Mesothelial cell of epicardium (in vitro differentiated cells): ENCODE data around the gene PCDHGC4. TPM values are rescaled to one million over a fixed set of nuclear protein-coding genes. Genes with fewer than 3 reads are reported as not detected.

ENCODE experiments used
- DNase-seq, 2 experiments: peaks; one replicate each; pipeline ENCODE4 v3.0.0; 2021; ENCODE audit warnings: low spot score in 2 of 2; ENCODE audit not compliant: unreplicated experiment in 2 of 2
- H3K27ac Mint-ChIP-seq: 2 replicates; pipeline ENCODE4 v1.8.0; 2021; ENCODE audit warnings: mixed read lengths
- H3K27me3 Mint-ChIP-seq: 2 replicates; pipeline ENCODE4 v1.8.0; 2021; ENCODE audit warnings: low read depth, mixed read lengths
- H3K36me3 Mint-ChIP-seq: 2 replicates; pipeline ENCODE4 v1.8.0; 2021; ENCODE audit warnings: mixed read lengths
- H3K4me1 Mint-ChIP-seq: 2 replicates; pipeline ENCODE4 v1.8.0; 2021; ENCODE audit warnings: mixed read lengths
- H3K4me3 Mint-ChIP-seq: 2 replicates; pipeline ENCODE4 v1.8.0; 2021; ENCODE audit warnings: mild to moderate bottlenecking, moderate library complexity, mixed read lengths
- H3K9me3 Mint-ChIP-seq: 2 replicates; pipeline ENCODE4 v1.8.0; 2021; ENCODE audit warnings: mixed read lengths
- total RNA-seq: library from RNA; stranded (reverse); gene quantifications from 3 replicates; pipeline ENCODE4 v1.2.1, GENCODE V29; 2021
- TF ChIP-seq, protein P1 (sequence below): fragments of 200-600 bp; sonication (generic); IDR thresholded peaks from one replicate; pipeline ENCODE4 v1.5.0; 2021; ENCODE audit warnings: antibody characterized with exemption; ENCODE audit not compliant: unreplicated experiment

Gene PCDHGC4
- total RNA-seq, 1 donor from 2014 or later: 5.2 TPM

DNA sequence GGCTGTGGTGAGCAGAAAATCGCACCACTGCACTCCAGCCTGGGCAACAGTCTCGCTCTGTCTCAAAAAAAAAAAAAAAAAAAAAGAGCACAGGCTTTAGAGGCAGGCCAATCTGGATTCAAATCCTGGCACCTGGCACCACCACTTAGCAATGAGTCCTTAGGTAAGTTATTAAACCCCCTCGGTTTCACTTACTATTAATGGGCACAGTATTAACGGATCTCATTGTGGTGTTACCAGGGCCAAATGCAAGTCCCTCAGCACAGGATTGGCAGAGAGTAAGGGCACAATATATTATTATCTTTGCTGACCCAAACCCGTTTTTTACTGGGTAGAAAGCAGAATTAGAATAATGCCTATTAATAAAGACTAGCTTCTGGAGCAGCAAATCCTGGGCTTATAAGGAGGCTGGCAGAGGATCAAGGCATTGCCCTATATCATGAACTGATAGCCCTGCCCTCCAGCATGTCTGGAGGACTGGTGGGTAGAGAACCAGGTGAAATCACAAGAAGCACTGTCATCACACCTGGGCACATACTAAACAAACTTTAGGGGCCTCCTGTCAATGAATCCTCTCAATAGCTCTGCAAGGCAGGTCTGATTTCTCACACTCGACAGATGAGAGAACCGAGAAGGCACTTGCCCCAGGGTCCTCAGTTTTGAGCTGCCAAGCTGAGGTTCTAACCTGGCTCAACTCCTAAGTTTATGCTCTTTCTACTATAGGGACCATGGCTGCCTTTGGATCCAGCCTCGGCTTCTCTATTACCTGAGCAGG, 21.7 kb downstream of the PCDHGC4 start:
- Mint-ChIP-seq H3K27ac (peak overlapping the region; percentile 98), H3K4me3 (no peak overlapping the region), H3K9me3 (no peaks in the 10 kb centered on the region), H3K4me1 (peaks cover 35% of the 10 kb centered on the region), H3K27me3 (no peaks in the 10 kb centered on the region), H3K36me3 (peaks cover 7% of the 10 kb centered on the region)
- TF ChIP-seq, protein P1, sequence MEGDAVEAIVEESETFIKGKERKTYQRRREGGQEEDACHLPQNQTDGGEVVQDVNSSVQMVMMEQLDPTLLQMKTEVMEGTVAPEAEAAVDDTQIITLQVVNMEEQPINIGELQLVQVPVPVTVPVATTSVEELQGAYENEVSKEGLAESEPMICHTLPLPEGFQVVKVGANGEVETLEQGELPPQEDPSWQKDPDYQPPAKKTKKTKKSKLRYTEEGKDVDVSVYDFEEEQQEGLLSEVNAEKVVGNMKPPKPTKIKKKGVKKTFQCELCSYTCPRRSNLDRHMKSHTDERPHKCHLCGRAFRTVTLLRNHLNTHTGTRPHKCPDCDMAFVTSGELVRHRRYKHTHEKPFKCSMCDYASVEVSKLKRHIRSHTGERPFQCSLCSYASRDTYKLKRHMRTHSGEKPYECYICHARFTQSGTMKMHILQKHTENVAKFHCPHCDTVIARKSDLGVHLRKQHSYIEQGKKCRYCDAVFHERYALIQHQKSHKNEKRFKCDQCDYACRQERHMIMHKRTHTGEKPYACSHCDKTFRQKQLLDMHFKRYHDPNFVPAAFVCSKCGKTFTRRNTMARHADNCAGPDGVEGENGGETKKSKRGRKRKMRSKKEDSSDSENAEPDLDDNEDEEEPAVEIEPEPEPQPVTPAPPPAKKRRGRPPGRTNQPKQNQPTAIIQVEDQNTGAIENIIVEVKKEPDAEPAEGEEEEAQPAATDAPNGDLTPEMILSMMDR: no peak
- DNase-seq: no peak

DNA sequence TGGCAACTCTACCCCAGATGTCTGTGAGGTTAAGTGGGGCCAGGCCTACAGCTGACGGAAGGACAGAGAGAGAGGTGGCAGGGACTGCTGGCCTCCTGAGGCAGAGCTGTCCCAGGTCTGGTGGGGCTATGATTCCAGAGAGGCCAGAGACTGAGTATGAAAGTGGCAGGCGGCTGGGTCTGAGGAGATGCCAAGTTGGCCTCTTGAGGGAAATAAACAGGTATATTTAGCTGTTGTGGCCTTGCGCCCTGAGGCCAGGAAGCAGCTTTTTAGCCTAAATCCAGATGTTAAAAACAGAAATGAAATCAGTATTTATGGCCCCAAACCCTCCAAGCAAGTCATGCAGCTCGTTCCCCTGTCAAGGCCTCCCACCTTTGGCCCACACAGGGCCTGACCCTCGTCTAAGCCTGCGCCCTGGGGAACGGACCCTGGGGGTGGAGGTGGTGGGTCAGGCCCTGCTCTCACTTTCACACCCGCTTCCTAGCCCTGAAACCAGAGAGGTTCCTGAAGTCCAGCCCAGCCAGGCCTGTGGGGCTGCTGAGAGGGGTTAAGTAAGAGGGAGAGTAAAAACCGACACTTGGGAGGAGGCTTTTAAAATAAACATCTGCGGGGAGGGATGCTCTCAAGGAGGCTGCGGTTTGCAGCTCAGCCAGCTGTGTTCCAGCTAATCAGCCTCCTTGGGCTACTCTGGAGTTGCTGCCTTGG, 22.7 kb downstream of the PCDHGC4 start:
- Mint-ChIP-seq H3K4me3 (no peak overlapping the region), H3K4me1 (peaks cover 35% of the 10 kb centered on the region), H3K9me3 (no peaks in the 10 kb centered on the region), H3K36me3 (peaks cover 9% of the 10 kb centered on the region), H3K27me3 (no peaks in the 10 kb centered on the region), H3K27ac (peak overlapping the region; percentile 98)
- TF ChIP-seq, protein P1: no peak
- no peak for DNase-seq

DNA sequence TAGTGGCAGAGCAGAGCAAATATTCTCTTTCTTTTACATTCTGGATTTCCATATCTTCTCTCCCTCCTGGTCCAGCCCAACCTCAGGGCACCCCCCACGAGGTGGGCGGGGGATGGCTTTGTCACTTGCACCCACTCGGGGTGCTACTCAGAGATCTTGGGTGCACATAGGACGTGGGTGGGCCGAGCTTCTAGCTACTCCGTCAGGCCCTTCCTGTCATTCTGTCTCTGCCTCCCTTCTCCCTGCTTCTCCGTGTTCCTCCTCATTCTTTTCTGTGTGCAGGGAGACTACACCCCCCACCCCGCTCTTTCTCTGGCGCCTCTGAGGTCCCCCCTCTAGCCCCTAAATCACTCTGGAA, 23.6 kb downstream of the PCDHGC4 start:
- H3K27ac Mint-ChIP-seq: peak overlapping the region; percentile 98
- no peaks in the 10 kb centered on the region for H3K9me3 Mint-ChIP-seq
- H3K4me3 Mint-ChIP-seq: peak overlapping the region; percentile 62

DNA sequence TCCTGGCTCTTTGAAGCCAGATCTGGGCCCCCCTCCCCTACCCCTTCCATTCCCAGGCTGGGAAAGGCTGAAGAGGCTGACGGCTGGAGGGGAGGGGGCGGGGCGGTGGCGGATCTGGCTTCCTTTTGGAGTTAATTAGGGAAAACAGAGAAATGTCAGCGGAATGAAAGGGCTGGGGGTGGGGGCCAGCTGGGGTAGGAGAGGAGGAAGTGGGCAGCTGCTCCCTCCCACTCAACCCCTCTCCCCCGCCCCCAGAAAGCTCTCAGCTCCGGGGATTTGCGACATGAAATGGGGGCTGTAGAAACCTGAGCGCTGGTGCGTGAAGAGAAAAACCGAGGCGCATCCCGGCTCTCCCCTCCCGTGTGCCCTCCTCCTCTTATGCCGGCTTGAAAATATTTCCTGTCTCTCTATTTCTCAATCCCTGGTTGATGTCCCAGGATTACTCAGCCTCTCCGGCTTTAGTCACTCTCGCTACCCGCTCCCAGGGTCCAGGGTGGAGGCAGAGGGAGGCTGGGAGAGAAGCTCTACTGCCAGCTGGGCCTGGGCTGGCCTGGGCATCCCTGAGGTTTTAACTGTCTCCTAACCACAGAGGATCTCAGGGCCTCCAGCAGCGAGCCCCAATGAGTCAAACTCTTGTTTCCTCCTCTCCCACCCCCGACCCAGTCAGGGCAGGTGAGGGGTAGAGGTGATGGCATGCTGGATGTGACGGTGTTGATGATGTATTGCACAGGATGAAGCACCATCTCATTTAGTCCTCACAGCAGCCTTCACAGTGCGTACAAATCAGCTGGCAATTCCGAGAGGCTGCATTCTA, 24.2 kb downstream of the PCDHGC4 start:
- TF ChIP-seq, protein P1: no peak
- peak overlapping the region; percentile 98 for H3K27ac Mint-ChIP-seq
- DNase-seq: peak; percentile 51 to 67
- H3K9me3 Mint-ChIP-seq: no peaks in the 10 kb centered on the region
- peak overlapping the region; percentile 62 for H3K4me3 Mint-ChIP-seq
- H3K4me1 Mint-ChIP-seq: peaks cover 45% of the 10 kb centered on the region
- H3K36me3 Mint-ChIP-seq: peaks cover 9% of the 10 kb centered on the region
- H3K27me3 Mint-ChIP-seq: no peaks in the 10 kb centered on the region

More for the DNA sequence above, 23.6 kb downstream of the PCDHGC4 start:
- Mint-ChIP-seq H3K27me3 (no peaks in the 10 kb centered on the region), H3K36me3 (peaks cover 9% of the 10 kb centered on the region), H3K4me1 (peaks cover 40% of the 10 kb centered on the region)
- no peak for DNase-seq
- TF ChIP-seq, protein P1: no peak

DNA sequence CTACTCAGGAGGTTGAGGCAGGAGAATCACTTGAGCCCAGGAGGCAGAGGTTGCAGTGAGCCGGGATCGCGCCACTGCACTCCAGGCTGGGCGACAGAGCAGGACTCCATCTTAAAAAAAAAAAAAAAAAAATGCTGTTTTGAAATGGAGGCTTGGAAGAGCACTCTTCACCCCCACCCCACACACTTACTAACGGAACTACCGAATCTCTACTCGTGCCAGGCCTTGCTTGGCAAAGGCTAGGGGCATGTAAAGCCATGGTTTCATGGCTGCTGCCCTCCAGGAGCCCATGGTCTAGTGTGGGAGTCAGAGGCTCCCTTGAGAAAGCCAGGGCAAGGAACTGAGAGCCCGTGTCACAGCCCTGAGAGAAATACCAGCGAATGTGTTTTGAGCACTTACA, 25.3 kb downstream of the PCDHGC4 start:
- H3K4me1 Mint-ChIP-seq: peaks cover 56% of the 10 kb centered on the region
- TF ChIP-seq, protein P1: no peak
- H3K4me3 Mint-ChIP-seq: no peak overlapping the region
- H3K9me3 Mint-ChIP-seq: no peaks in the 10 kb centered on the region
- no peak for DNase-seq
- no peaks in the 10 kb centered on the region for H3K27me3 Mint-ChIP-seq
- H3K36me3 Mint-ChIP-seq: peaks cover 6% of the 10 kb centered on the region
- peak overlapping the region; percentile 98 for H3K27ac Mint-ChIP-seq
